ENCODE data around the gene TRIM63.

DNA sequence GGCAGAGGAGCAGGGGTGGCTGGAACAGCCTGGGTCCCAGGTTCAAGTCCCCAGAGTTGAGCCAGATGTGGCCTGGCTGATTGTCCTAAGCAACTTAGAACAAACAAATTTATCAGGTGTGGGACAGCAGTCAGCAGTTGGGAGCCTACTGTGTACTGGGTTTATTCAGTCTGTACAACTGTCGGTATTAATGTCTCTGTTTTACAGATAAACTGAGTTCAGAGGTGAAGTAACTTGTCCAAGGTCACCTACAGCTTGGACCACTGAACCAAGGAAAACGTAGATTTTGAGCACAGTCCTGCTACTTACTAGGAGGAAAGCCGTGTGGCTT, 14.6 kb upstream of the TRIM63 start:
- TF ChIP-seq, protein P1, sequence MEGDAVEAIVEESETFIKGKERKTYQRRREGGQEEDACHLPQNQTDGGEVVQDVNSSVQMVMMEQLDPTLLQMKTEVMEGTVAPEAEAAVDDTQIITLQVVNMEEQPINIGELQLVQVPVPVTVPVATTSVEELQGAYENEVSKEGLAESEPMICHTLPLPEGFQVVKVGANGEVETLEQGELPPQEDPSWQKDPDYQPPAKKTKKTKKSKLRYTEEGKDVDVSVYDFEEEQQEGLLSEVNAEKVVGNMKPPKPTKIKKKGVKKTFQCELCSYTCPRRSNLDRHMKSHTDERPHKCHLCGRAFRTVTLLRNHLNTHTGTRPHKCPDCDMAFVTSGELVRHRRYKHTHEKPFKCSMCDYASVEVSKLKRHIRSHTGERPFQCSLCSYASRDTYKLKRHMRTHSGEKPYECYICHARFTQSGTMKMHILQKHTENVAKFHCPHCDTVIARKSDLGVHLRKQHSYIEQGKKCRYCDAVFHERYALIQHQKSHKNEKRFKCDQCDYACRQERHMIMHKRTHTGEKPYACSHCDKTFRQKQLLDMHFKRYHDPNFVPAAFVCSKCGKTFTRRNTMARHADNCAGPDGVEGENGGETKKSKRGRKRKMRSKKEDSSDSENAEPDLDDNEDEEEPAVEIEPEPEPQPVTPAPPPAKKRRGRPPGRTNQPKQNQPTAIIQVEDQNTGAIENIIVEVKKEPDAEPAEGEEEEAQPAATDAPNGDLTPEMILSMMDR (IDR thresholded peaks at IDR 0.05) = no peak
- TF ChIP-seq, protein P2, sequence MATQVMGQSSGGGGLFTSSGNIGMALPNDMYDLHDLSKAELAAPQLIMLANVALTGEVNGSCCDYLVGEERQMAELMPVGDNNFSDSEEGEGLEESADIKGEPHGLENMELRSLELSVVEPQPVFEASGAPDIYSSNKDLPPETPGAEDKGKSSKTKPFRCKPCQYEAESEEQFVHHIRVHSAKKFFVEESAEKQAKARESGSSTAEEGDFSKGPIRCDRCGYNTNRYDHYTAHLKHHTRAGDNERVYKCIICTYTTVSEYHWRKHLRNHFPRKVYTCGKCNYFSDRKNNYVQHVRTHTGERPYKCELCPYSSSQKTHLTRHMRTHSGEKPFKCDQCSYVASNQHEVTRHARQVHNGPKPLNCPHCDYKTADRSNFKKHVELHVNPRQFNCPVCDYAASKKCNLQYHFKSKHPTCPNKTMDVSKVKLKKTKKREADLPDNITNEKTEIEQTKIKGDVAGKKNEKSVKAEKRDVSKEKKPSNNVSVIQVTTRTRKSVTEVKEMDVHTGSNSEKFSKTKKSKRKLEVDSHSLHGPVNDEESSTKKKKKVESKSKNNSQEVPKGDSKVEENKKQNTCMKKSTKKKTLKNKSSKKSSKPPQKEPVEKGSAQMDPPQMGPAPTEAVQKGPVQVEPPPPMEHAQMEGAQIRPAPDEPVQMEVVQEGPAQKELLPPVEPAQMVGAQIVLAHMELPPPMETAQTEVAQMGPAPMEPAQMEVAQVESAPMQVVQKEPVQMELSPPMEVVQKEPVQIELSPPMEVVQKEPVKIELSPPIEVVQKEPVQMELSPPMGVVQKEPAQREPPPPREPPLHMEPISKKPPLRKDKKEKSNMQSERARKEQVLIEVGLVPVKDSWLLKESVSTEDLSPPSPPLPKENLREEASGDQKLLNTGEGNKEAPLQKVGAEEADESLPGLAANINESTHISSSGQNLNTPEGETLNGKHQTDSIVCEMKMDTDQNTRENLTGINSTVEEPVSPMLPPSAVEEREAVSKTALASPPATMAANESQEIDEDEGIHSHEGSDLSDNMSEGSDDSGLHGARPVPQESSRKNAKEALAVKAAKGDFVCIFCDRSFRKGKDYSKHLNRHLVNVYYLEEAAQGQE (IDR thresholded peaks at IDR 0.05; ENCODE audit: insufficient read depth in 1 of 2, low read depth in 2 of 2, low read length in 1 of 2) = no peak

Measured in Panc1 (cell line).